Panc1 (cell line): ENCODE measurements around the gene APOLD1. TPM values are rescaled to one million over a fixed set of nuclear protein-coding genes. Genes with fewer than 3 reads are reported as not detected.
A peak's percentile ranks its signal among the peaks of the same experiment; 100 is the strongest.

Experiments used
- ATAC-seq: fragments of 200-7000 bp; cut with Tn5 transposase; 2 replicates; pipeline ENCODE4 v1.9.1; 2020; ENCODE audit warnings: mild to moderate bottlenecking, moderate library complexity
- BruUV-seq: library from RNA; stranded (reverse); fragments of 400-500 nt; replicated peaks from 2 replicates; lab custom pipeline; 2021; lab: Mats Ljungman, UMichigan
- CTCF ChIA-PET: fragments of 300-600 bp; sonication (Branson Sonifier 250); formaldehyde crosslinking; loops from one replicate; lab custom pipeline; 2022; ENCODE audit warnings: antibody characterized with exemption; lab: Charles Lee
- POLR2A ChIA-PET: fragments of 300-600 bp; sonication (Branson Sonifier 250); formaldehyde crosslinking; loops from one replicate; lab custom pipeline; 2022; ENCODE audit warnings: antibody characterized with exemption; lab: Charles Lee
- DNase-seq: peaks from one replicate; pipeline ENCODE4 v3.0.0-alpha.2; 2010; ENCODE audit warnings: low read depth, low spot score
- H3K27ac ChIP-seq: 2 replicates; pipeline ENCODE4 v1.5.1; 2011; ENCODE audit warnings: mild to moderate bottlenecking, low read length, inconsistent platforms
- H3K27me3 ChIP-seq: fragments of 200-500 bp; sonication (Bioruptor generic); 2 replicates; pipeline ENCODE4 v1.6.0; 2014; ENCODE audit warnings: low read length, inconsistent platforms; ENCODE audit not compliant: control insufficient read depth, insufficient read depth
- H3K36me3 ChIP-seq: fragments of 200-500 bp; sonication (Bioruptor generic); 2 replicates; pipeline ENCODE4 v1.5.1; 2014; ENCODE audit warnings: inconsistent platforms, mild to moderate bottlenecking, low read length, moderate library complexity; ENCODE audit not compliant: control insufficient read depth, insufficient read depth
- H3K4me1 ChIP-seq: 2 replicates; pipeline ENCODE4 v1.5.1; 2011; ENCODE audit warnings: inconsistent platforms, mild to moderate bottlenecking, low read length, moderate library complexity; ENCODE audit not compliant: control insufficient read depth, insufficient read depth
- H3K4me3 ChIP-seq, 2 experiments: 2 replicates each; pipeline ENCODE4 v1.5.1; 2011 to 2012; ENCODE audit warnings: low read depth in 2 of 2, low read length in 2 of 2, mild to moderate bottlenecking in 2 of 2, inconsistent platforms in 1 of 2, moderate library complexity in 1 of 2
- H3K9me3 ChIP-seq: fragments of 200-500 bp; sonication (Bioruptor generic); 2 replicates; pipeline ENCODE4 v1.5.1; 2014; ENCODE audit warnings: low read depth, mild to moderate bottlenecking, inconsistent platforms, low read length, moderate library complexity; ENCODE audit not compliant: control insufficient read depth, insufficient read depth
- POLR2AphosphoS5 ChIP-seq: IDR thresholded peaks from 2 replicates; pipeline ENCODE4 v1.6.1; 2012; ENCODE audit warnings: mild to moderate bottlenecking, low read depth, low read length, moderate library complexity
- SIN3A ChIP-seq: IDR thresholded peaks from 2 replicates; pipeline ENCODE4 v1.6.1; 2012; ENCODE audit warnings: low read depth, mild to moderate bottlenecking, low read length, moderate library complexity, borderline replicate concordance; ENCODE audit not compliant: insufficient read depth
- TCF7L2 ChIP-seq: IDR thresholded peaks from 2 replicates; pipeline ENCODE4 v1.6.1; 2011; ENCODE audit warnings: mild to moderate bottlenecking, low read depth, low read length, inconsistent platforms
- in situ Hi-C: cut with HindIII; loops from 2 replicates; pipeline ENCODE4 v1.10.0; 2016; ENCODE audit warnings: low sequenced_read_pairs, low pct_unique_long_range_greater_than_20kb
- intact Hi-C: fragments of 100-400 bp; cut with micrococcal nuclease; formaldehyde crosslinking; loops from one replicate; pipeline ENCODE4 v1.10.0; 2022; ENCODE audit not compliant: unreplicated experiment
- total RNA-seq: library from RNA; stranded (reverse); gene quantifications from one replicate; pipeline ENCODE4 v1.2.1, GENCODE V29; 2021; ENCODE audit not compliant: unreplicated experiment
- TF ChIP-seq, protein P1 (sequence below), 2 experiments: IDR thresholded peaks; 2 replicates each; pipeline ENCODE4 v1.6.1; 2011 to 2012; ENCODE audit warnings: low read depth in 2 of 2, control low read depth in 1 of 2, low read length in 1 of 2, mild to moderate bottlenecking in 1 of 2, moderate library complexity in 1 of 2; ENCODE audit not compliant: insufficient read depth in 1 of 2
- TF ChIP-seq, protein P2 (sequence below): fragments of 450-650 bp; IDR thresholded peaks from 2 replicates; pipeline ENCODE4 v1.5.1; 2017; ENCODE audit warnings: mild to moderate bottlenecking

APOLD1 gene
- total RNA-seq, 1 experiment from 2014 or later: 4.1 TPM

DNA sequence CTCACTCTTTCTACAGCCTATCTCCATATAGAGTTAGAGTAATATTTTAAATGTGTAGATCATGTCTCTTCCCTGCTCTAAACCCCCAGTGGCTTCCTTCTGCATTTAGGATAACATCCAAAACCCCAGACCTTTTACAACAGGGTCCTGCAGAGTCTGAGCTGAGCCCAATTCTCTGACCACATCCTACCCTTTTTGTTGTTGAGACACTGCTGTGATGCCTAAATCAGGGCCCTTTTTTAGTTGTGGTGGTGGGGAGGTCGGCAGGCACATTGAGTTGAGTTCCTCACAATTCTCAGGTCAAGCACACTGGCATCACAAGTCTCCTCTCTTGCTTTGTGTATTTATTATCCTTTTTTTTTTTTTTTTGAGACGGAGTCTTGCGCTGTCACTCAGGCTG lies 25.9 kb downstream of the APOLD1 start:
- BruUV-seq: no TSS peak
- H3K36me3 ChIP-seq: peaks cover 6% of the 10 kb centered on the region
- intact Hi-C loops: loop anchor here (10.0 kb wide), 1 partner anchor 173 kb away; no protein-coding TSS in a partner anchor
- peak overlapping the region; percentile 99 for H3K27ac ChIP-seq
- H3K4me3 ChIP-seq: no peak overlapping the region
- ATAC-seq (no peak), DNase-seq (no peak)
- peaks cover 32% of the 10 kb centered on the region for H3K4me1 ChIP-seq
- H3K9me3 ChIP-seq: no peaks in the 10 kb centered on the region
- CTCF ChIA-PET: interaction anchor here (0.7 kb wide), 2 partner anchors 93 to 426 kb away, joined by 3 to 6 read pairs; no protein-coding TSS in a partner anchor
- no peaks in the 10 kb centered on the region for H3K27me3 ChIP-seq
- POLR2A ChIA-PET: no interaction called here
- TF ChIP-seq, protein P1, sequence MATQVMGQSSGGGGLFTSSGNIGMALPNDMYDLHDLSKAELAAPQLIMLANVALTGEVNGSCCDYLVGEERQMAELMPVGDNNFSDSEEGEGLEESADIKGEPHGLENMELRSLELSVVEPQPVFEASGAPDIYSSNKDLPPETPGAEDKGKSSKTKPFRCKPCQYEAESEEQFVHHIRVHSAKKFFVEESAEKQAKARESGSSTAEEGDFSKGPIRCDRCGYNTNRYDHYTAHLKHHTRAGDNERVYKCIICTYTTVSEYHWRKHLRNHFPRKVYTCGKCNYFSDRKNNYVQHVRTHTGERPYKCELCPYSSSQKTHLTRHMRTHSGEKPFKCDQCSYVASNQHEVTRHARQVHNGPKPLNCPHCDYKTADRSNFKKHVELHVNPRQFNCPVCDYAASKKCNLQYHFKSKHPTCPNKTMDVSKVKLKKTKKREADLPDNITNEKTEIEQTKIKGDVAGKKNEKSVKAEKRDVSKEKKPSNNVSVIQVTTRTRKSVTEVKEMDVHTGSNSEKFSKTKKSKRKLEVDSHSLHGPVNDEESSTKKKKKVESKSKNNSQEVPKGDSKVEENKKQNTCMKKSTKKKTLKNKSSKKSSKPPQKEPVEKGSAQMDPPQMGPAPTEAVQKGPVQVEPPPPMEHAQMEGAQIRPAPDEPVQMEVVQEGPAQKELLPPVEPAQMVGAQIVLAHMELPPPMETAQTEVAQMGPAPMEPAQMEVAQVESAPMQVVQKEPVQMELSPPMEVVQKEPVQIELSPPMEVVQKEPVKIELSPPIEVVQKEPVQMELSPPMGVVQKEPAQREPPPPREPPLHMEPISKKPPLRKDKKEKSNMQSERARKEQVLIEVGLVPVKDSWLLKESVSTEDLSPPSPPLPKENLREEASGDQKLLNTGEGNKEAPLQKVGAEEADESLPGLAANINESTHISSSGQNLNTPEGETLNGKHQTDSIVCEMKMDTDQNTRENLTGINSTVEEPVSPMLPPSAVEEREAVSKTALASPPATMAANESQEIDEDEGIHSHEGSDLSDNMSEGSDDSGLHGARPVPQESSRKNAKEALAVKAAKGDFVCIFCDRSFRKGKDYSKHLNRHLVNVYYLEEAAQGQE (IDR thresholded peaks at IDR 0.05; ENCODE audit: insufficient read depth in 1 of 2, low read depth in 2 of 2, low read length in 1 of 2): no peak
- TF ChIP-seq SIN3A (no peak), POLR2AphosphoS5 (no peak), TCF7L2 (no peak)
- TF ChIP-seq, protein P2, sequence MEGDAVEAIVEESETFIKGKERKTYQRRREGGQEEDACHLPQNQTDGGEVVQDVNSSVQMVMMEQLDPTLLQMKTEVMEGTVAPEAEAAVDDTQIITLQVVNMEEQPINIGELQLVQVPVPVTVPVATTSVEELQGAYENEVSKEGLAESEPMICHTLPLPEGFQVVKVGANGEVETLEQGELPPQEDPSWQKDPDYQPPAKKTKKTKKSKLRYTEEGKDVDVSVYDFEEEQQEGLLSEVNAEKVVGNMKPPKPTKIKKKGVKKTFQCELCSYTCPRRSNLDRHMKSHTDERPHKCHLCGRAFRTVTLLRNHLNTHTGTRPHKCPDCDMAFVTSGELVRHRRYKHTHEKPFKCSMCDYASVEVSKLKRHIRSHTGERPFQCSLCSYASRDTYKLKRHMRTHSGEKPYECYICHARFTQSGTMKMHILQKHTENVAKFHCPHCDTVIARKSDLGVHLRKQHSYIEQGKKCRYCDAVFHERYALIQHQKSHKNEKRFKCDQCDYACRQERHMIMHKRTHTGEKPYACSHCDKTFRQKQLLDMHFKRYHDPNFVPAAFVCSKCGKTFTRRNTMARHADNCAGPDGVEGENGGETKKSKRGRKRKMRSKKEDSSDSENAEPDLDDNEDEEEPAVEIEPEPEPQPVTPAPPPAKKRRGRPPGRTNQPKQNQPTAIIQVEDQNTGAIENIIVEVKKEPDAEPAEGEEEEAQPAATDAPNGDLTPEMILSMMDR: no peak
- in situ Hi-C loops: no loop called here

DNA sequence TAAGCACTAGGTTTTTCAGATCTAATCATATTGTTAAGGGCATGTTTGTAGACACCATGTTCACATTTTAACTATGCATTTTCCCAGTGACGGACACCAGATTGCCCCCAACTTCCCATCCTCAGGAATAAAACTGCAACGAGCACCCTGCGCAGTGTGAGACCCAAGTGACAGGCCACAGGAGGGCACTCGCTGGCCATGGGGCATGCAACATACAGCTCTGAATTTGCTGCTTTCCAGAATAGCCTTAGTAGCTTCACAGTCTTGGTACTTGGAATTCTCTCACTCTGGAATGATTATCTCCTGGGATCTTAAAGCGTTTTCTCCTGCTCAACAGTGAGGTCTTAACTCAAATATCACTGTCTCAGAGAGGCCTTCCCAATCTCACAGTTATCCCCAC lies 26.7 kb downstream of the APOLD1 start:
- H3K27me3 ChIP-seq: no peaks in the 10 kb centered on the region
- H3K36me3 ChIP-seq: peaks cover 12% of the 10 kb centered on the region
- H3K4me3 ChIP-seq: no peak overlapping the region
- ChIA-PET CTCF (interaction anchor here (0.7 to 1.1 kb wide), 4 partner anchors 66 to 427 kb away, joined by 3 to 6 read pairs (median 4); partner anchors contain the start of gene GPRC5A), POLR2A (no interaction called here)
- DNase-seq: no peak
- no TSS peak for BruUV-seq
- H3K4me1 ChIP-seq: peaks cover 35% of the 10 kb centered on the region
- H3K27ac ChIP-seq: peak overlapping the region; percentile 99
- ATAC-seq: peak; percentile 80
- in situ Hi-C loops: no loop called here
- intact Hi-C loops: loop anchor here (10.0 kb wide), 1 partner anchor 173 kb away; no protein-coding TSS in a partner anchor
- TF ChIP-seq, protein P2: peak; percentile 79
- TF ChIP-seq, protein P1 (IDR thresholded peaks at IDR 0.05; ENCODE audit: insufficient read depth in 1 of 2, low read depth in 2 of 2, low read length in 1 of 2): no peak
- H3K9me3 ChIP-seq: no peaks in the 10 kb centered on the region
